ENCODE data around the gene SYNJ2.

DNA sequence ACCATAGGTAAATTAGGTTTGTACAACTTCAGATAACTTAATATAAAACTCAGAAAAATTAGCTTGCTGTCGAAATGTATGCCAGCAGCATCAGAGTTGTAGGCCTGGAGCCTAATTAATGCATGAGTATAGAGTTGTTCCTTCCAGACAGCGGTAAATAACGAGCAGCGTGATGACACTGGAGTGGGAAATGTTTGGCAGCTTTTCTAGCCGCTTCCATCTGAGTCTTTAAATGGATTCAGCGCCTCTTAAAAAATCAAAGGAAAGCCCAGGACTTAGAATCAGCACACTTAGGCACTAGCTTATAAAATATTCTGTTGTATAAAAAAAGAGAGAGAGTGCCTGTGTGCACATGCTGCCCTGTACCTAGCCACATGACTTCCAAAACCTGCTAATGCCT lies 43.7 kb upstream of the SYNJ2 start:
- no peak for TF ChIP-seq STAT1 (IDR thresholded peaks at IDR 0.05; ENCODE audit: unreplicated experiment)
- TF ChIP-seq REST (IDR thresholded peaks at IDR 0.05; ENCODE audit: unreplicated experiment), result no peak
- no peak for TF ChIP-seq CTCF (conservative IDR thresholded peaks at IDR 0.05; ENCODE audit: low read depth in 2 of 2)

Data from GM23338 (cell line).